Measurements from ENCODE around the gene ADRA2C. TPM values are rescaled to one million over a fixed set of nuclear protein-coding genes. Genes with fewer than 3 reads are reported as not detected.

ADRA2C gene
- total RNA-seq, 1 experiment from 2014 or later: 8.6 TPM

- H4K8ac ChIP-seq (replicated peaks; ENCODE audit: insufficient read length, low read depth, low read length): no peak overlapping the region
- no peak overlapping the region for H3K18ac ChIP-seq (ENCODE audit: insufficient read length, low read depth, low read length)
- H2BK20ac ChIP-seq (ENCODE audit: low read depth, low read length, poor library complexity, severe bottlenecking): no peak overlapping the region
- H3K4me1 ChIP-seq (ENCODE audit: insufficient read depth, low read length): no peaks in the 10 kb centered on the region; the same call in 1 of the 2 replicates
- Mint-ChIP-seq H3K27ac (no peak overlapping the region), H3K27me3 (ENCODE audit: low read depth) (peaks cover 79% of the 10 kb centered on the region), H3K9me3 (peaks cover 6 to 7% of the 10 kb centered on the region in 2 experiments), H3K4me1 (peaks cover 13 to 33% of the 10 kb centered on the region in 2 experiments), H3K4me3 (no peak overlapping the region; a peak in 1 of 5 replicates), H3K36me3 (ENCODE audit: insufficient read depth in 1 of 3, low read depth in 3 of 3) (peaks cover 4 to 7% (median 7%) of the 10 kb centered on the region in 3 experiments; a peak in 5 of 7 replicates)
- H4K91ac ChIP-seq (ENCODE audit: insufficient read length, low read depth, low read length): no peak overlapping the region
- no peak overlapping the region for H2BK12ac ChIP-seq (ENCODE audit: insufficient read length, low read depth, low read length)
- H3K4ac ChIP-seq (ENCODE audit: low read depth, low read length): no peak overlapping the region
- H2AK5ac ChIP-seq (ENCODE audit: insufficient read length, low read length): no peak overlapping the region
- no CpG with 5 or more reads among the region's 9 CpGs for WGBS (ENCODE audit: extremely low coverage, insufficient read length, low lambda C conversion rate)
- no peak overlapping the region for H3K56ac ChIP-seq (ENCODE audit: insufficient read length, low read depth, low read length)
- no peak overlapping the region for H3K27ac ChIP-seq (ENCODE audit: insufficient read length, low read depth, low read length)
- H2BK15ac ChIP-seq (ENCODE audit: low read depth, low read length): no peak overlapping the region
- no peak overlapping the region for H3K14ac ChIP-seq (ENCODE audit: insufficient read depth, low read length)
- H3K4me2 ChIP-seq (ENCODE audit: insufficient read depth, insufficient read length, low read length): no peak overlapping the region
- H3K23ac ChIP-seq (ENCODE audit: insufficient read length, low read depth, low read length): no peak overlapping the region
- H3T11ph ChIP-seq (ENCODE audit: low read length): no peak overlapping the region
- H3K27me3 ChIP-seq (ENCODE audit: insufficient read depth, low read length): peaks cover 11% of the 10 kb centered on the region; the same call in 1 of the 2 replicates
- no peak overlapping the region for H2AFZ ChIP-seq (ENCODE audit: low read length)
- H4K20me1 ChIP-seq (ENCODE audit: control insufficient read depth, insufficient read depth, insufficient read length): no peaks in the 10 kb centered on the region
- H3K9me3 ChIP-seq (ENCODE audit: control insufficient read depth, low read depth, low read length): no peaks in the 10 kb centered on the region
- H3K23me2 ChIP-seq (ENCODE audit: insufficient read length, low read depth, low read length, poor library complexity, severe bottlenecking): no peaks in the 10 kb centered on the region
- DNase-seq: no peak
- no peaks in the 10 kb centered on the region for H3K79me1 ChIP-seq (ENCODE audit: insufficient read depth, low read depth, low read length, poor library complexity, severe bottlenecking)
- no peak overlapping the region for H3K9ac ChIP-seq (ENCODE audit: extremely low read depth, insufficient read length, low read length)
- TF ChIP-seq CTCF (conservative IDR thresholded peaks at IDR 0.05): no peak
- H3K79me2 ChIP-seq (ENCODE audit: insufficient read depth, low read length): no peaks in the 10 kb centered on the region
- no peak overlapping the region for H2BK5ac ChIP-seq (ENCODE audit: insufficient read length, low read length)
- no peak overlapping the region for H2BK120ac ChIP-seq (ENCODE audit: low read depth, low read length, poor library complexity, severe bottlenecking)
- H4K5ac ChIP-seq (ENCODE audit: insufficient read length, low read depth, low read length): no peak overlapping the region
Measured at GRCh38 chr4:3723232-3723642, 42.9 kb upstream of the ADRA2C start.

Measured in H9 (cell line).